GM23248 (cell line): ENCODE data around the gene TMEM50B.

Source experiments
- EZH2 ChIP-seq: fragments of 200-600 bp; sonication (generic); IDR thresholded peaks from 2 replicates; pipeline ENCODE4 v1.6.1; 2018; ENCODE audit warnings: antibody characterized with exemption, mild to moderate bottlenecking; ENCODE audit not compliant: insufficient read depth, poor library complexity, severe bottlenecking
- EZH2phosphoT487 ChIP-seq: fragments of 200-600 bp; sonication (generic); IDR thresholded peaks from 2 replicates; pipeline ENCODE4 v1.6.1; 2018; ENCODE audit warnings: antibody characterized with exemption, moderate library complexity, mild to moderate bottlenecking, low read depth; ENCODE audit not compliant: insufficient read depth

- TF ChIP-seq EZH2phosphoT487 (no peak), EZH2 (no peak)
Measured at GRCh38 chr21:33402001-33402979, 77.5 kb downstream of the TMEM50B start.
